AG09309 (cell line): ENCODE data around the gene OR52A1.
"Not testable (repeated sequence)": the region's sequence is repeated elsewhere in the genome, so short reads cannot be mapped to it uniquely, and the experiment has no call there.

Experiments
- DNase-seq: peaks from one replicate; pipeline ENCODE4 v3.0.0-alpha.2; 2010; ENCODE audit warnings: low read depth
- H3K4me3 ChIP-seq: 2 replicates; pipeline ENCODE4 v1.5.1; 2011; ENCODE audit warnings: mild to moderate bottlenecking, low read depth, low read length, moderate library complexity; ENCODE audit not compliant: control insufficient read depth
- CTCF ChIP-seq: IDR thresholded peaks from 2 replicates; pipeline ENCODE4 v1.5.1; 2011; ENCODE audit warnings: mild to moderate bottlenecking, low read depth, low read length, inconsistent platforms; ENCODE audit not compliant: insufficient read depth, control insufficient read depth; ENCODE audit errors: missing control alignments

The OR52A1 gene

GRCh38 chr11:5159806-5160205, 5.2 kb upstream of the OR52A1 start:
- no peak for TF ChIP-seq CTCF
- no peak for DNase-seq
- no peak overlapping the region for H3K4me3 ChIP-seq

- no peak overlapping the region for H3K4me3 ChIP-seq
- no peak for TF ChIP-seq CTCF
- no peak for DNase-seq
These were observed 754 bp downstream of the OR52A1 start for GRCh38 chr11:5153574-5154431.

GRCh38 chr11:5151713-5152153, 2.8 kb downstream of the OR52A1 start:
- no peak overlapping the region for H3K4me3 ChIP-seq
- no peak for TF ChIP-seq CTCF
- DNase-seq = no peak

GRCh38 chr11:5144206-5144605, 10.4 kb downstream of the OR52A1 start:
- H3K4me3 ChIP-seq, DNase-seq: not testable (repeated sequence)

GRCh38 chr11:5137996-5138395, 16.6 kb downstream of the OR52A1 start, which contains the start of gene OR52A5:
OR52A5 (minus strand) TSS chr11:5138356; CDS start chr11:5132642, 5,714 bp downstream.
- H3K4me3 ChIP-seq = no peak within 1 kb of the TSS
- no peak for TF ChIP-seq CTCF
- no peak for DNase-seq

- no peak for TF ChIP-seq CTCF
- no peak overlapping the region for H3K4me3 ChIP-seq
- DNase-seq = no peak
These were observed 17.5 kb downstream of the OR52A1 start for GRCh38 chr11:5137014-5137413.

- DNase-seq = no peak
- TF ChIP-seq CTCF = no peak
- H3K4me3 ChIP-seq = no peak overlapping the region
These were observed 18.3 kb downstream of the OR52A1 start for GRCh38 chr11:5136261-5136660.
